ENCODE data around the gene CCT7.

- TF ChIP-seq, protein P1, sequence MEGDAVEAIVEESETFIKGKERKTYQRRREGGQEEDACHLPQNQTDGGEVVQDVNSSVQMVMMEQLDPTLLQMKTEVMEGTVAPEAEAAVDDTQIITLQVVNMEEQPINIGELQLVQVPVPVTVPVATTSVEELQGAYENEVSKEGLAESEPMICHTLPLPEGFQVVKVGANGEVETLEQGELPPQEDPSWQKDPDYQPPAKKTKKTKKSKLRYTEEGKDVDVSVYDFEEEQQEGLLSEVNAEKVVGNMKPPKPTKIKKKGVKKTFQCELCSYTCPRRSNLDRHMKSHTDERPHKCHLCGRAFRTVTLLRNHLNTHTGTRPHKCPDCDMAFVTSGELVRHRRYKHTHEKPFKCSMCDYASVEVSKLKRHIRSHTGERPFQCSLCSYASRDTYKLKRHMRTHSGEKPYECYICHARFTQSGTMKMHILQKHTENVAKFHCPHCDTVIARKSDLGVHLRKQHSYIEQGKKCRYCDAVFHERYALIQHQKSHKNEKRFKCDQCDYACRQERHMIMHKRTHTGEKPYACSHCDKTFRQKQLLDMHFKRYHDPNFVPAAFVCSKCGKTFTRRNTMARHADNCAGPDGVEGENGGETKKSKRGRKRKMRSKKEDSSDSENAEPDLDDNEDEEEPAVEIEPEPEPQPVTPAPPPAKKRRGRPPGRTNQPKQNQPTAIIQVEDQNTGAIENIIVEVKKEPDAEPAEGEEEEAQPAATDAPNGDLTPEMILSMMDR (conservative IDR thresholded peaks at IDR 0.05) = no peak
- no peak for TF ChIP-seq EZH2 (IDR thresholded peaks at IDR 0.05; ENCODE audit: low read depth)
Observed at GRCh38 chr2:73269686-73270465, 35.8 kb downstream of the CCT7 start.
